HepG2 (cell line): Measurements from ENCODE around the gene PAM16. TPM values are rescaled to one million over a fixed set of nuclear protein-coding genes. Genes with fewer than 3 reads are reported as not detected.

Experiments used
- ARID5B ChIP-seq: IDR thresholded peaks from 2 replicates; pipeline ENCODE4 v1.4.0; 2020; ENCODE audit warnings: mild to moderate bottlenecking, missing genetic modification reagents
- HNF4G ChIP-seq, 2 experiments: sonication (generic) in 1 of 2; formaldehyde crosslinking in 1 of 2; IDR thresholded peaks; 2 replicates each; pipeline versions ENCODE4 v1.4.0 to v1.6.1; 2011 to 2020; ENCODE audit warnings: borderline replicate concordance in 2 of 2, low read depth in 2 of 2, mild to moderate bottlenecking in 2 of 2, low read length in 1 of 2, missing genetic modification reagents in 1 of 2, moderate library complexity in 1 of 2
- PRDM15 ChIP-seq: sonication (generic); formaldehyde crosslinking; IDR thresholded peaks from 2 replicates; pipeline ENCODE4 v1.4.0; 2020; ENCODE audit warnings: missing genetic modification reagents
- RARG ChIP-seq: sonication (generic); formaldehyde crosslinking; IDR thresholded peaks from 2 replicates; pipeline ENCODE4 v1.4.0; 2020; ENCODE audit warnings: low read depth, mild to moderate bottlenecking, missing genetic modification reagents
- REPIN1 ChIP-seq: sonication (generic); formaldehyde crosslinking; IDR thresholded peaks from 2 replicates; pipeline ENCODE4 v1.8.0; 2022; ENCODE audit warnings: missing genetic modification reagents, low read depth, mild to moderate bottlenecking, borderline replicate concordance
- SOX5 ChIP-seq: IDR thresholded peaks from 2 replicates; pipeline ENCODE4 v1.6.1; 2016; ENCODE audit warnings: borderline replicate concordance
- TERF1 ChIP-seq: sonication (generic); formaldehyde crosslinking; IDR thresholded peaks from 2 replicates; pipeline ENCODE4 v1.8.0; 2022; ENCODE audit warnings: mild to moderate bottlenecking, missing genetic modification reagents, moderate library complexity
- TRIM24 ChIP-seq: sonication (generic); formaldehyde crosslinking; IDR thresholded peaks from 2 replicates; pipeline ENCODE4 v1.8.0; 2022; ENCODE audit warnings: mild to moderate bottlenecking, missing genetic modification reagents
- TSC22D2 ChIP-seq: sonication (generic); formaldehyde crosslinking; IDR thresholded peaks from 2 replicates; pipeline ENCODE4 v1.5.1; 2020; ENCODE audit warnings: missing genetic modification reagents, mild to moderate bottlenecking, borderline replicate concordance
- YY1 ChIP-seq: IDR thresholded peaks from 2 replicates; pipeline ENCODE4 v1.6.1; 2011; ENCODE audit warnings: low read length, low read depth, moderate library complexity, mild to moderate bottlenecking; ENCODE audit not compliant: insufficient read depth, insufficient replicate concordance
- ZBTB43 ChIP-seq: sonication (generic); formaldehyde crosslinking; conservative IDR thresholded peaks from 2 replicates; pipeline ENCODE4 v1.4.0; 2020; ENCODE audit warnings: missing genetic modification reagents
- ZNF256 ChIP-seq: sonication (generic); formaldehyde crosslinking; conservative IDR thresholded peaks from 2 replicates; pipeline ENCODE4 v1.4.0; 2020; ENCODE audit warnings: missing genetic modification reagents
- ZNF30 ChIP-seq: sonication (generic); formaldehyde crosslinking; IDR thresholded peaks from 2 replicates; pipeline ENCODE4 v1.5.0; 2020; ENCODE audit warnings: mild to moderate bottlenecking, missing genetic modification reagents
- ZNF563 ChIP-seq: sonication (generic); formaldehyde crosslinking; IDR thresholded peaks from 2 replicates; pipeline ENCODE4 v1.8.0; 2022; ENCODE audit warnings: mild to moderate bottlenecking, moderate library complexity, missing genetic modification reagents
- ZNF720 ChIP-seq: sonication (generic); formaldehyde crosslinking; IDR thresholded peaks from 2 replicates; pipeline ENCODE4 v1.4.0; 2020; ENCODE audit warnings: missing genetic modification reagents
- ZNF782 ChIP-seq: sonication (generic); formaldehyde crosslinking; IDR thresholded peaks from 2 replicates; pipeline ENCODE4 v1.4.0; 2020; ENCODE audit warnings: missing genetic modification reagents, mild to moderate bottlenecking, borderline replicate concordance
- polyA plus RNA-seq, 8 experiments: library from polyadenylated mRNA; depleted of rRNA in 3 of 8; stranded (reverse) in 7 of 8; unstranded in 1 of 8; fragments of >200 nt; fragmentation: Illumina TruSeq in 4 of 8; extraction: Trizol in 4 of 8; gene quantifications; 2 replicates each; pipeline versions ENCODE4 v1.2.1 to v1.2.3, GENCODE V29; 2011 to 2016; ENCODE audit warnings: low read depth in 4 of 8, missing spikeins in 1 of 8, mixed read lengths in 1 of 8; ENCODE audit not compliant: insufficient read depth in 1 of 8
- total RNA-seq, 5 experiments: library from RNA; depleted of rRNA; stranded (reverse); fragments of >200 nt; fragmentation: Illumina TruSeq; extraction: Trizol; gene quantifications; 2 replicates each; pipeline ENCODE4 v1.2.3, GENCODE V29; 2016; ENCODE audit warnings: low read depth in 1 of 5

The PAM16 gene
- total and polyA plus RNA-seq, 2 of the 13 experiments (the other 11 are each of a cell fraction or from before 2014, with no cell fraction given), result 51.5 to 51.8 TPM

GRCh38 chr16:4350787-4351659 lies at the start of gene PAM16 (continued):
- TF ChIP-seq HNF4G (IDR thresholded peaks at IDR 0.05; ENCODE audit: borderline replicate concordance, low read depth, low read length), result 0 out of 2 replicates have a peak, but pooled peaks have one; percentile 23
- TF ChIP-seq HNF4G (CRISPR knock-in tag; IDR thresholded peaks at IDR 0.05; ENCODE audit: borderline replicate concordance, low read depth), result no peak
- 0 out of 2 replicates have a peak, but pooled peaks have one; percentile 4 for TF ChIP-seq ARID5B
- TF ChIP-seq ZNF563 (CRISPR knock-in tag), result 0 out of 2 replicates have a peak, but pooled peaks have one; percentile 23
- 0 out of 2 replicates have a peak, but pooled peaks have one; percentile 30 for TF ChIP-seq REPIN1 (CRISPR knock-in tag)
- TF ChIP-seq ZNF30, result peak; percentile 52; the same call in 1 of the 2 replicates
- no peak for TF ChIP-seq TERF1 (CRISPR knock-in tag)
- TF ChIP-seq ZBTB43, result 0 out of 2 replicates have a peak, but pooled peaks have one; percentile 41
- no peak for TF ChIP-seq RARG (CRISPR knock-in tag)
- TF ChIP-seq ZNF256 (CRISPR knock-in tag), result no peak
- peak; percentile 62 for TF ChIP-seq YY1
- no peak for TF ChIP-seq TRIM24 (CRISPR knock-in tag)
- no peak for TF ChIP-seq ZNF782 (CRISPR knock-in tag)
- TF ChIP-seq TSC22D2, result no peak
- no peak for TF ChIP-seq SOX5 (CRISPR knock-in tag)
- TF ChIP-seq PRDM15 (CRISPR knock-in tag), result no peak
- no peak for TF ChIP-seq ZNF720
